Femur (tissue), 1 donor: ENCODE data around the gene CDH4.
"Not testable (repeated sequence)": the region's sequence is repeated elsewhere in the genome, so short reads cannot be mapped to it uniquely, and the experiment has no call there.

Experiments
- DNase-seq: peaks from one replicate; pipeline ENCODE4 v3.0.0-alpha.2; 2017

CDH4 gene

DNA sequence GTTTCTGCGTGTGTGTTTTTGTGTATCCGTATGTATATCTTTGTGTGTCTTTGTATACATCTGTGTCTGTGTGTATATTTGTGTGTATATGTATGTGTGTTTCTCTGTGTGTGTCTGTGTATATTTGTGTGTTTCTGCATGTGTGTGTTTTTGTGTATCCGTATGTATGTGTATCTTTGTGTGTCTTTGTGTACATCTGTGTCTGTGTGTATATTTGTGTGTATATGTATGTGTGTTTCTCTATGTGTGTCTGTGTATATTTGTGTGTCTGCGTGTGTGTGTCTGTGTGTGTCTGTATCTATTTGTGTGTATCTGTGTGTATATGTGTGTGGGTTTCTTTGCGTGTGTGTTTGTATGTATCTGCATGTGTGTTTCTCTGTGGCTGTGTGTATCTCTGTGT lies 192.6 kb downstream of the CDH4 start:
- no peak for DNase-seq

DNA sequence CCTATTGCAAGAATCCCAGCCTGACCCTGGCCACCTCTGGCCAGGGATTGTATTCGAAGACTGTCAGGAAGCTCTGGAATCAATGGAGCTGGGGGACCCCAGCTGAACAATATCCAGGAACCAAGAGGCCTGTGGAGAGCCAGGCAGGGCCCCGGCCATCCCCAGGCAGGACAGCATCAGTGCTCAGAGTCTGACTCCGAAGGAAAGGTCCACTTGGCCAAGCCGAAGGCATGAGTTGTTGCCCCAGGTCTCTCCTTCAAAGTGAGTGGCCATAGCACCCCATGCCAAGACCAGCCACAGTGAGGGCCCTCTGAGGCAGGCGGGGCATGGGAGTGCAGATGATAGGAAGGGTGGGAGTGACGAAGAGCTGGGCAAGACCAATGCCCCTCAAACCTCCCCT lies 193.1 kb downstream of the CDH4 start:
- DNase-seq = no peak

DNA sequence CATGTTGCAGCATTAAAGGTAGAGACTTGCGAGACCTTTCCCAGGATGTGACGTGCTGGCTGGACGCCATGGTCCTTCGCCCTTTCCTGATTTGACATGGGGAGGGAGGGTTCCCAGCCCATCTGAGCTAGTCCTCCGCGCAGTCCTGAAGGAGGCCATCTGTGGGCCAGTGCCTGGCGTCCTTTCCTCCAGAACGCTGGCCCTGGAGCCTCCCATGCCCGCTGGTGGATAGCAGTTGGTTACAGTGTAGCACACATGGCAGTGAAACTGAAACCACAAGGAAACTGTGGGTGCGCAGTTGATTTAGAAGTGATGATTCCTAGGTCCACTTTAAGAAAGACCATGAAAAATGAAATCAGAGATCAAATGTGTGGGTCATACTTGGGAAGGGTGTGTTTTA lies 193.7 kb downstream of the CDH4 start:
- no peak for DNase-seq

DNA sequence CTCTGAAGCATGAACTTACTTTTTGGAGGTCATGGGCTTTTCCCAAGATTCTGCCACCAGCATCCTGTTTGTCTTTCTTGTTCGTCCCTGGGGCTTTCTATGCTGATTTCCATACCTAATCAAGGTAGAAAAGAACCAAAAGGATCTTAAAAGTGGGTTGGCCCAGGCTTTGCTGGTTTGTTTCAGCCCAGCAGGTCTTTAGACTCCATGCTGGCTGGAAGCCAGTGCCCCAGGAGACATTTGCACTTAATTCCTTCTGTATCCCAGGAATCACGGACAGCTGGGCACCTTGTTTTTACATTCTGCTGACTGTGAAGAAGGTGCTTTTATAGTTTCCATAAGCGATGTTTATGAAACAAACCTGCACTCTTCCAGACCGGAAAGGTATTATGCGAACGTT lies 195.9 kb downstream of the CDH4 start:
- DNase-seq = no peak

DNA sequence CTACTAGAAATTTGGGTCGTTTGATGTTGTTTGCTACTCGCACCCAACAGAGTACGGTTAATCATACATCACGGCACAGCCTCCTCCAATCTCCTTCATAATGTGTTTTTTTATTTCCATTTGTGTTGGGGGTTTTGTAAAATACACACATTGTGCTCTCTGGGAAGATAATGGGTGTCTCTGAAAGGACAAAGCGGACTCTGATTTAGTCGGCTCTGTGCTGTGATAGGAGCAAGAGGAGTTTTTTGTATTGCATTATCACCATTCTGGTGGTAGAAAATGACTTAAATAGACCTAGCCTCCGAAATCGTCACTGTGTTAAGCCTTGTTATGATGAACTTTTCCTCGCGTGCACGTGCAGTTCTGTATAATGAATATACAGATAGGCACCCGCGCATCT lies 196.3 kb downstream of the CDH4 start:
- no peak for DNase-seq

DNA sequence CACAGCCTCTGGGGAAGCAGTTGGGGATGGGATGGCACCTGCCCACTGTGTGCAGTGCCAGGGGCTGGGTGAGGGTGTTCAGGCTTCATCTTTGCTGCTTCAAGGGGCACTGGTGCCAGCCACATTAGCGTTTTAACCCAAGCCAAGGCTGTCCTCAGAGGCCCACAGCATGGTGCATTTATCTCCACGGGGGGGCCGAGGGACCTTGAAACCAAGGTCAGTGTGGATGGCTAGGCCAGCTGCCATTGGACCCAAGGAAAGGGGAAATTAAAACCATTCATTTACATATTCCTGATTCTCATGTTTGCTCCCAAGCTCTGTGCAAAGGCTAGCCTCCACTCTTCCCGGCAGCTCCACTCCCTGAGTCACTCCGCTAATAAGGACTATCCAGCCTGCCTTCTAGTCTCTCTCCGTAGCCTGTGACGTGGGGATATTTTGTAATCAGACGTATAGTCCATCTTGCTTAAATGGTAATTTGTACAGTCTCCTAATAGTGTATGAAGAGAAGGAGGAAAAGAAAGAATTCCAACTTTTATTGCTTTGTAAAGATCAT lies 197.1 kb downstream of the CDH4 start:
- DNase-seq = no peak

DNA sequence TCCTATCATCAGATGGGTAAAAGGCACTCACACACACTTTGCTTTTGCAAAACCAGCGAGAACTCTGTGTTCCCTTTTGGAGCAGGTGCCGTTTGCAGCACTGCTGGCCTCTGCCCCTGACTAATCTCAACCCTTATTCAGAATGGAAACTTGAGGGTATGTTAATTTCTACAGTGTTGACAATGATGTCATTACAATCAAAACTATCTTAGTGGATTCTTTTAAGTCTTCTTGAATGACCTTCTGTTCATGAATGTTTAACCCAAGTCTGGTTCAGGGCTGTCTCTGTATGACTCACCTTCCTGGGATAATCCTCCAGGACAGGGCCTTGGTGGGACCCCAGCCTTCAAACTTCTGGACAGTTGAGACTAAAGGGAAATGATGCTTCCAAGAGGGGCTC lies 197.9 kb downstream of the CDH4 start:
- no peak for DNase-seq

DNA sequence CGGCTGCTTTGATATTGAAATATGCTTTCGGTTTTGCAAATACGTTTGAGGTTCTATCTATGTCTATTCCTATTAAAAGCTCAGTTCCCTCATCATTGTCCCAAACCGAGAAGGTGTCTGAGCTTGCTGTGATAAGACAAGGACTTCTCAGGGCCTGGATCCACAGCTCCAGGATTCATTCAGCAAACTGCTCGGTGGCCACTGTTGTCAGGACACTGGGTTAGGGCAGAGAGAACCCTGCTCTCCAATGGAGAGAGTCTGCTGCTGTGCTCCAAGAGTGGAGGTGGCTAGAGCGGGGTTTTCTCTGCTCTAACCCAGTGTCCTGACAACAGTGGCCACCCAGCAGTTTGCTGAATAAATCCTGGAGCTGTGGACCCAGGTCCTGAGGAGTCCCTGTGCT lies 198.5 kb downstream of the CDH4 start:
- no peak for DNase-seq

DNA sequence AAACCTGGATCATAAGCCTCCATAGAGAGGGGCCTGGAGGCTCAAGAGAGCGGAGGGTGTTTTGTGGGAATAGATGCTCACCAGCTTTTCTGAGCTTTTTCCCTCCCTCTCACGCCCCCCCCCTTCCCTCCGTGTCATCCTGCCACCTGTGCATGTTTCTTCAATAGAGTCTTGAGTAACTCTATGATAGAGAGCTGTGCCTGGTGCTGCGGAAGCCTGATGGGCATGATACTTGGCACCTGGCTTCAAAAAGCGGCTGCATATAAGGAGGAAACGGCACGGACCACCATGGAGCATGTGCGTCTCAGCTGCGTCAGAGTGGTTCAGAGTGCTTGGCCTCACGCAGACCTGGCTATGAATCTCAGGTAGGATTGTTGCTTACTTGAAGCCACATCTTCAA lies 198.9 kb downstream of the CDH4 start:
- no peak for DNase-seq

DNA sequence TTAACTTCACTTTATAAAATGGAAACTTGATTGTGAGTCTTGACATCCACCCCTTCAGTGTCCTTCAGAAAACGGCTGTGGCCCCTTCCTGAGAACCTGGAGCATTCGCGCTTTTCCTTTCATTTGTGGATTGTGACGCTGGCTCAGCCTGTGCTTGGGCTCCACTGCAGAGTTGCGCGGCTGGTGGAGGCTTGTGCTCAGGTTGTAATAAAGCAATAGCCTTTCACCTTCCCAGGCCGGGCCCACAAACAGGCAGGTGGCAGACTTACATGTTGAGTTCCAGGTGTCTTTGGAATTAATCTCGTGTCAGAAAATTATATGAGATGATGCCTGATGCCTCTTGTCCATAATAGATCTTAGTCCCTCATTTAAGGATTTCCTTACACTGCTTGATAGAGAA lies 199.9 kb downstream of the CDH4 start:
- DNase-seq = no peak

DNA sequence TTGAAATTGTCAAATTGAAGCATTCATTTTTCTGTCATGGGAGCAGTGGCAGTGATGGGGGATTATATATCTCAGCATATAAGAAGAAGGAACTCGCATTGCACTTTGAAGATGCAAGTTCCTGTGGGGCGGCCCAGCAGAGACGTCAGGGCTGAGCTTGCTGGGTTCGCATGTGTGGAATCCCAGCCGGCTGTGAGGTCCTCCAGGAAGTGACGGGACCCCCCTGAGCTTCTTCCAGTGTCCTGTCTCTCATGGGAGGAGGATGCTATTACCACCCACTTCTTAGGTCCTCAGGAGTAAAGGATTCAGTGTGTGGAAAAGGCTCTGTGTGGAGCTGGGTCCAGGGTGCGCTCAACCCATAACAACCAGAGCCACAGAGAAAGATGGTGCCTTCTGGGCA lies 201.2 kb downstream of the CDH4 start:
- no peak for DNase-seq

DNA sequence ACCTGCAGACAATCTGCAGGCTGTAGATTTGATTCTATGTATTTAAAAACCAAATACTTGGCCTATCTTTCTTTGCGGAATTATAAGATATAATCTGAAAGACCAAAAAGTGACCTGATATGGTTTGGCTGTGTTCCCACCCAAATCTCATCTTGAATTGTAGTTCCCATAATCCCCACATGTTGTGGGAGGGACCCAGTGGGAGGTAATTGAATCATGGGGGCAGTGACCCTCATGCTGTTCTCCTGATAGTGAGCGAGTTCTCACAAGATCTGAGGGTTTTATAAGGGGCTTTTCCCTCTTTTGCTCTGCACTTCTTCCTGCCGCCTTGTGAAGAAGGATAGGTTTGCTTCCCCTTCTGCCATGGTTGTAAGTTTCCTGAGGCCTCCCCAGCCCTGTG lies 201.6 kb downstream of the CDH4 start:
- DNase-seq = not testable (repeated sequence)

DNA sequence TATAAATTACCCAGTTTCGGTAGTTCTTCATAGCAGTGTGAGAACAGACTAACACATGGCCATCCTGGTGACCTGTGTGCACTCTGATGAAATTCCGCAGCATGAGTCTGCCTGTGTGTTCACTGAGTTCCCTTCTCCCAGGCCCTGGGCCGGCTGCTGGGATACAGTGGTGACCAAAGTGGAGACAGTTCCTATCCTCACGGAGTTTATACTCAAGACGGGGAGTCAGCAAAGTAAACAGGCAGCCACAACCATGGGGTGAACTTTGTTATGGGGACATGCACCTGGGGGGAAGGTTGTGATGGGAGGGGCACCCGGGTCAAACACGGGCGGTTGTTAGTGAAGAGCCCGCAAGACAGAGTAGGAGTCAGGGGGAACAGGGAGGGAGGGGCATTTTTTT lies 202.0 kb downstream of the CDH4 start:
- DNase-seq = no peak

DNA sequence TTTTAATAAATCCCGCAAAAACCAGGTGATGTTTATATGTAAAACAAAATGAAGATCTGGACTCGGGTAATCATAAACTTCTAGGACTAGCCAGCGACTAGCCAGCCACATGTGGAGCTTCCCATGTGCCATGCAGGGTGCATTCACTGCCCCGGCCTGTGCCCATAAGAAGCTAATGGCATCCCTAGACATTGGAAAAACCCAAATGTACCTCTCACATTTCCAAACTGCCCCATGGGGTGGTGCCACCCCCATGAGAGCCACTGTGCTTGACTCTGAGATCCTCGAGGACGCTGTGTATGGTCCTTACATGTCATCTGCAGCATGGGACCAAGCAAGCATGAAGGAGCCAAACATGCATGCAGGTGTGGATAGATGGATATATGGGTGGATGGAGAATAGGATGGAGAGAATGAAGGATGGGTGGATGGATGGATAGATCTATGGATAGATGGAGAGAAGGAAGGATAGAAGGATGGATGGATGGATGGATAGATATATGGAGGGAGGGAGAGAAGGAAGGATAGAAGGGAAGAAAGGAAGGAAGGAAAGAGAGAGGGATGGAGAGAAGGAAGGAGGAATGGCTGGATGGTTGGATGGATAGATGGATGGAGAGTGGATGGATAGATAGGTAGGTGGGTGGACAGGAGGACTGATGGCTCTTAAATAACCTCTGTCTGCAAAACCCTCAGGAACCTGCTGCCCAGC lies 203.6 kb downstream of the CDH4 start:
- DNase-seq = no peak

DNA sequence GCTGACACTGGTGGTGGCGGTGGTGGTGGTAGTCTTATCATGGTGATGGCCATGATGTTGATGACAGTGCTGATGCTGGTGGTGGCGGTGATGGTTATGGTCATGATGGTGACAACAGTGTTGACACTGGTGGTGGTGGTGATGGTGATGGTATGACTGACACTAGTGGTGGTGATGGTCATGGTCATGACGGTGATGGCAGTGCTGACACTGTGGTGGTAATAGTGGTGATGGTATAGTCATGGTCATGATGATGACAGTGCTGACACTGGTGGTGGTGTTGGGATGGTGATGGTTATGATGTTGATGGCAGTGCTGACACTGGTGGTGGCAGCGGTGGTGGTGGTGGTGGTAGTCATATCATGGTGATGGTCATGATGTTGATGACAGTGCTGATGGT lies 205.7 kb downstream of the CDH4 start:
- DNase-seq = no peak

DNA sequence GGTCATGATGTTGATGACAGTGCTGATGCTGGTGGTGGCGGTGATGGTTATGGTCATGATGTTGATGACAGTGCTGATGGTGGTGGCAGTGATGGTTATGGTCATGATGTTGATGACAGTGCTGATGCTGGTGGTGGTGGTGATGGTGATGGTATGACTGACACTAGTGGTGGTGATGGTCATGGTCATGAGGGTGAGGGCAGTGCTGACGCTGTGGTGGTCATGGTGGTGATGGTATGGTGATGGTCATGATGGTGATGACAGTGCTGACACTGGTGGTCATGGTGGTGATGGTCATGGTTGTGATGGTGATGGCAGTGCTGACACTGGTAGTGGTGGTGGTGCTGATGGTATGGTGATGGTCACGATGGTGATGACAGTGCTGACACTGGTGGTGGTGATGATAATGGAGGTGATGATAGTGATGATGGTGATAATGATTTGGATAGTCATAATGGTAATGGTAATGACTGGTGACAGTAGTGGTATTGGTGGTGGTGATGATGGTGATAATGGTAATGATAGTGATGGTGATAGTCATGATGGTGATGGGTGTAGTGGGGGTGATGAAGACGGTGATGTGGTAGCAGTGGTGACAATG lies 206.2 kb downstream of the CDH4 start:
- no peak for DNase-seq

DNA sequence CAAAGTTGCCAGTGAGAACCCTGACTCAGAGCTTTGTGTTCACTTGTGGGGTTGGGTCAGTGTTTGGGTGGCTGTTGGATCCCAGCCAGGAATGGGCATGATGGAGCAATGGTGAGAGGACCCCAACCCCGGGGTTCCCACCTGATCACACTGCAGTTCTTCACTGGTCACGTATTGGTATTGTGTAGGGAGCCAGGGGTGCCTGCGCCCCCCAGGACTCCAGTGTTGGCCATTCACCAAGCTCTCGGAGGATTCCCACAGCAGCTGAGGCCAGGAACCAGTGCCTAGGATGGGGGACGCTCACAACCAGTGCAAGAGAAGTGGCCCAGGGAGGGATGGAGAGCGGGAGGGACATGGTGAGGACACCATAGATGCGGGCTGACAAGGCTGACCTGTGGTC lies 207.2 kb downstream of the CDH4 start:
- no peak for DNase-seq

DNA sequence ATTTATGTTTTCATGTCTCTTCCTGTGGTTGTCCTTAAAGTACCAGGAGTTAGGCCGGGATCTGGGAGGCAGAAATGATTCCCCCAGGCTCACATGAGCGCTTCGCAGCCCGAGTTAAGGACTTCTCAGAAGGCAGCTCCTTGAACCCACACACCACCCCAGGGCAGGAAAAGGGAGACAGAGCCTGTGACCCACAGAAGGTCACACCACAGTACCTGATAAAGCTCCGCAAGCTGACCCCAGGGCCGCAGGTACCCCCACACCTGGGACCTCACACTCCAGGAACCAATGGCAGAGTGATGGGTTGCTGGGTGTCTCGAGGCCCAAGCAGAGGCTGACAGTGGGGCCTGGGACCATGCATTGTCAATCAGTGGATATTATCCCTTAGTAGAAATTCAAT lies 207.6 kb downstream of the CDH4 start:
- no peak for DNase-seq

DNA sequence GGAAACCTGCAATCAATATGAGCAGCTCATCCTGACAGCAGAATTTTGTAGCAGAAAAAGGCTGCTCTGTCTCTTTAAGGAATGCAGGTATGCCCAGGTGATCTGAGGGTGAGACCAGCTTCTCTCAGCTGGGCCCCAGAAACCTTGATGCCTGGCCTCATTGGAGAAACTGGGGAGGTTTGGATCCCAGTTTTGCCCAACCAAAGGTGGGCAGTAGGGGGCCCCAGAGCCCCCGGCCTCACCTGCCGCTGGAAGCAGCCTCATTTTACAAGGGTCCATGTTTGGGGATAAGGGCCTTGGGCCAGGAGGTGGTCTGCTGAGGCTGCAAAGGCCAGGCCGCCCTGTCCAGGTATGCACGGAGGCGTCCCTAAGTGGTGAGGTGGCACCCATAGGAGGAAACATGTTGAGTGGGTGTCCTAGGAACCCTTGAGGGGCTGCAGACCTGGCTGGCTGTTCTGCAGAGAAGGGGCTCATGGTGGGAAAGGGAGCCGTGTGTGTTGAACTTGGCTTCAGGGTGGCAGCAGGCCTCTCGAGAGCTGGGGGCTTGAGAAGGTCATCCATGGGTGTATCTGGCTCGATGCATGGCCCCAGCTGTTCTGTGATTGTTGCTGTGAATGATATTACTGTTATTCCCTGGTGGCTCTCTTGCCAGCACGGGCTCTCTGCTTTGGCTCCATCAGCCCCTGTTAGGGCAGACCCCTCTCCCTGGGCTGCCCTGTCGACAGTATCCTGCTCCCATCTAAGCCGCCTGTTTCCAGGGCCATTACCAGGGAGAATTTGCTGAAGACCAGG lies 208.4 kb downstream of the CDH4 start:
- no peak for DNase-seq

DNA sequence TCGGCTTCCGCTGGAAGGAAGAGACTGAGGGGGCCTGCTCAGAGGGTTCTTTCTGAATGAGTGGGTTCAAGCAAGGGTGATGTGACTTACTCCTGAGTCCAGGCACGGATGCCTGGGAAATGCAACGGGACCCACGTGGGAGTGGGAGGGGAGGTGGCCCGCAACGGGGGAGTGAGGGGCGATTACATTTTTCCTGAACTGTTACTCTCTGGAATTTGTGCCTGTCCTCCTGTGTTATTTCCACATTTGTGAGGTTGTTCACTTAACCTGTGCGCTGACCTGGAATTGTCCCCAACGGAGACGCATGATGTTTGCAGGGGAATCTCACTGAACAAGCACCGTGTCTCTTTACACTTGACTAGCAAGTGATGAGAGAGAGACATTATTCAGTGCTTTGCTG lies 209.4 kb downstream of the CDH4 start:
- DNase-seq = no peak

DNA sequence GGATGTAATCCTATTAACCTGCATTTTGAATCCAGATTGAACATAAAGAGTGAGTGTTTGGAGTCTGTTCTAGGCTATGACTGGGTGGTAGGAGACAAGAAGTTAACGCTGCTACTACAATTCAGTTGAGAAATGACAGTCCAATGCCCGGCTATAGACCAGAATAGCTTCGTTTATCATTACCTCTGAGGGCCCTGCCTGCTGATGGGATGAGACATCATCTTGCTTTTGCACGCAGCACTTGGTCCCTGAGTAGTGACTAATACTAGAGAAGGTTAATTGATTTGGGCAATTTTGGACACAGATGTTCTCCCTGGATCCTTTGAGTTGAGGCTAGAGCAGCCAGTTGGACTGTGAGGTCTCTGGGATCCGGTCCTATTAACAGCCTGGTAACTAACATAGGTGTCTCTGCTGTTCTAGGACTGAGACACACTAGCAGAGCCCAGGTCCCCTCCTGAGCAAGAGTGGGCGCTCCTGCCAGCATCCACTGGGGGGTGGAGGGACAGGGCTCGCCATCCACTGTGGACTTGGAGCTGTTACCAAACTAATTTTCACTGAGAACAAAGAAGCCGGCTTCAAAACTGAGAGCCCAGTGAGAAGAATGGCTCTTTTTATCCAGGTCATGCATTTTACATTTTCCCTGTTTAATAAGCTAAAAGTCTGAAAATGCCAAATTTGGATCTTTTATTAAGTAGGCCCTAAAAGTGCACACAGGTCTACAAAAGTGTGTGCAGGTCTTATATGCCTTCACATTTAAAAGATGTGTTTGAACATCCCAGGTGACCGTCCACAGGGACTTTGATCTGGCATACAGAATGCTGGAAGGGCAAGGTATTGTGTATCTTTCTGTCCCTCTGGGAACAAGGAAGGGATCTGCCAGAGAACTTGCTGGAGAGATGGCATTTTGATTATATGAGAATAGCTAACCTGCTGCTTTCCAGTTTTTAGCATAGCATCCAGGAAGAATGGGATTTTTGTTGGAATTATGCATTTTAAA lies 212.5 kb downstream of the CDH4 start:
- DNase-seq = no peak

DNA sequence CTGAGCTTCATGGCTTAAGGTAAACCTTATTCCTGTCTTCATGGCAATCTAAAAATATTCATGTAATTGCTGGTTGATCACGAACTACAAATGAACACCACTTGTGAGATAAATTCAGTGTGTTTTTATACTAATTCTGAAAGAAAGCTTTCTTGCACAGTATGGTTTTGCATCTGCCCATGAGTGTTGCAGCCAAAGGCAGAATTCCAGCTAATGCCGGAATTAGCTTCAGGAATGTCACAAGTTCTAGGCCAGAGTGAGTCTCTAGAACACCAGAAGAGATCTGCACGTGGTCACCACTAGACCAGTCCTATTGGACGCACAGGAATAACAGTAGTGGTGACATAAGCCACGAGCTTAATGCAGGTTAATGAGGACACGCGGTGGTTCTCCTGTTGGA lies 223.7 kb downstream of the CDH4 start:
- no peak for DNase-seq

DNA sequence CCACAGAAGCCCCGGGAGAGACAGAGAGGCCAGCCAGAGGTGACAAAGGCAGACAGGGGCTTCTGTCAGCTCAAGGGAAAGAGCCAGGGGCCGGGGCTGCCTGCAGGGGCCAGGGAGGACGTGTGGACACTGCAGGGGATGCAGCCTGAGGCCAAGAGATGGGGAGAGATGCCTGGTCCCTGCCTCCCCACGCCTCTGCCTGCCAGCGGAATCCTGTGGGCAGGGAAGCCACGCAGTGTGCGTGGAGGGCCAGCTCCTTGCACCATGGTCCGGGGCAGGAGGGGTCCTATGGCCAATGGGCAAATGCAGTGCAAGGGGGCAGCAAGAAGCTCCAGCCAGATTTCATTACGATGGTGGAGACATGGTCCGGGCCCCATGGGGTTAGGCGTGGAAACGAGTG lies 224.9 kb downstream of the CDH4 start:
- no peak for DNase-seq
